IMR-90 (cell line): Measurements from ENCODE around the gene MPG. TPM values are rescaled to one million over a fixed set of nuclear protein-coding genes. Genes with fewer than 3 reads are reported as not detected.

Experiments used
- ATAC-seq: fragments of 200-7000 bp; cut with Tn5 transposase; 2 replicates; pipeline ENCODE4 v1.9.1; 2020; ENCODE audit warnings: low read depth, mild to moderate bottlenecking, moderate library complexity
- BruUV-seq: library from RNA; stranded (reverse); fragments of 400-500 nt; replicated peaks from 2 replicates; lab custom pipeline; 2021; lab: Mats Ljungman, UMichigan
- CTCF ChIA-PET: fragments of 300-600 bp; formaldehyde crosslinking; extraction: SDS; loops from one replicate; lab custom pipeline; 2021; ENCODE audit warnings: antibody characterized with exemption; lab: Yijun Ruan, JAX
- POLR2A ChIA-PET: fragments of 300-600 bp; sonication (Branson Sonifier 250); formaldehyde crosslinking; loops from one replicate; lab custom pipeline; 2022; ENCODE audit warnings: antibody characterized with exemption; ENCODE audit not compliant: unreplicated experiment; lab: Charles Lee
- DNase-seq: peaks from one replicate; pipeline ENCODE4 v3.0.0; 2013
- H2AFZ ChIP-seq: replicated peaks from 2 replicates; pipeline ENCODE3; 2013; ENCODE audit warnings: low read length, mild to moderate bottlenecking; ENCODE audit not compliant: poor library complexity
- H2AK5ac ChIP-seq: 2 replicates; pipeline ENCODE4 v1.6.1; 2013; ENCODE audit warnings: low read depth, low read length, inconsistent platforms
- H2AK9ac ChIP-seq: replicated peaks from 2 replicates; pipeline ENCODE3; 2013; ENCODE audit warnings: mild to moderate bottlenecking, low read depth, low read length, moderate library complexity; ENCODE audit not compliant: poor library complexity
- H2BK120ac ChIP-seq: 2 replicates; pipeline ENCODE4 v1.6.1; 2013; ENCODE audit warnings: low read depth, low read length, inconsistent platforms
- H2BK15ac ChIP-seq: 3 replicates; pipeline ENCODE4 v1.6.1; 2013; ENCODE audit warnings: low read depth, low read length, inconsistent platforms
- H2BK20ac ChIP-seq: 2 replicates; pipeline ENCODE4 v1.6.1; 2013; ENCODE audit warnings: low read depth, mild to moderate bottlenecking, inconsistent platforms, low read length, moderate library complexity
- H2BK5ac ChIP-seq: 2 replicates; pipeline ENCODE4 v1.6.1; 2013; ENCODE audit warnings: mild to moderate bottlenecking, low read depth, low read length, inconsistent platforms; ENCODE audit not compliant: poor library complexity, severe bottlenecking
- H3K14ac ChIP-seq: replicated peaks from 2 replicates; pipeline ENCODE4 v1.6.1; 2013; ENCODE audit warnings: low read depth, low read length, inconsistent platforms
- H3K18ac ChIP-seq: 2 replicates; pipeline ENCODE4 v1.6.1; 2013; ENCODE audit warnings: low read depth, low read length, control low read depth
- H3K23ac ChIP-seq: 2 replicates; pipeline ENCODE4 v1.6.1; 2013; ENCODE audit warnings: low read depth, low read length, inconsistent platforms
- H3K27ac ChIP-seq: 2 replicates; pipeline ENCODE4 v1.5.1; 2013; ENCODE audit warnings: mild to moderate bottlenecking, control low read depth, low read length; ENCODE audit not compliant: insufficient read depth
- H3K27me3 ChIP-seq: 2 replicates; pipeline ENCODE4 v1.6.1; 2013; ENCODE audit warnings: low read length; ENCODE audit not compliant: control insufficient read depth, insufficient read depth
- H3K36me3 ChIP-seq: 2 replicates; pipeline ENCODE4 v1.6.1; 2013; ENCODE audit warnings: low read length, mixed read lengths; ENCODE audit not compliant: control insufficient read depth, insufficient read depth
- H3K4ac ChIP-seq: 2 replicates; pipeline ENCODE4 v1.6.1; 2013; ENCODE audit warnings: low read depth, low read length, inconsistent platforms
- H3K4me1 ChIP-seq: 2 replicates; pipeline ENCODE4 v1.6.1; 2013; ENCODE audit warnings: low read length, mixed read lengths; ENCODE audit not compliant: control insufficient read depth, insufficient read depth
- H3K4me2 ChIP-seq: 2 replicates; pipeline ENCODE4 v1.6.1; 2013; ENCODE audit warnings: low read depth, mild to moderate bottlenecking, control low read depth, low read length, moderate library complexity
- H3K4me3 ChIP-seq: 2 replicates; pipeline ENCODE4 v1.5.1; 2013; ENCODE audit warnings: low read depth, mild to moderate bottlenecking, control low read depth, low read length, moderate library complexity; ENCODE audit not compliant: insufficient read depth
- H3K56ac ChIP-seq: 2 replicates; pipeline ENCODE4 v1.6.1; 2013; ENCODE audit warnings: low read length, inconsistent platforms; ENCODE audit not compliant: insufficient read depth; ENCODE audit errors: extremely low read depth
- H3K79me1 ChIP-seq, 2 experiments: 2 replicates each; pipeline ENCODE4 v1.6.1; 2013; ENCODE audit warnings: low read length in 2 of 2, inconsistent platforms in 1 of 2, low read depth in 1 of 2
- H3K9ac ChIP-seq: 2 replicates; pipeline ENCODE4 v1.6.1; 2013; ENCODE audit warnings: low read depth, low read length, control low read depth
- H3K9me1 ChIP-seq: 2 replicates; pipeline ENCODE4 v1.6.1; 2013; ENCODE audit warnings: low read length, inconsistent platforms; ENCODE audit not compliant: insufficient read depth
- H3K9me3 ChIP-seq: 2 replicates; pipeline ENCODE4 v1.6.1; 2013; ENCODE audit warnings: low read length; ENCODE audit not compliant: control insufficient read depth, insufficient read depth
- H4K20me1 ChIP-seq: 2 replicates; pipeline ENCODE4 v1.6.1; 2013; ENCODE audit warnings: low read length, inconsistent platforms; ENCODE audit not compliant: insufficient read depth
- H4K5ac ChIP-seq: 2 replicates; pipeline ENCODE4 v1.6.1; 2013; ENCODE audit warnings: mild to moderate bottlenecking, low read depth, low read length, control low read depth
- H4K8ac ChIP-seq, 2 experiments: 2 replicates each; pipeline ENCODE4 v1.6.1; 2013; ENCODE audit warnings: low read depth in 2 of 2, low read length in 2 of 2, control low read depth in 1 of 2, inconsistent platforms in 1 of 2
- H4K91ac ChIP-seq: 2 replicates; pipeline ENCODE4 v1.6.1; 2013; ENCODE audit warnings: low read depth, low read length, inconsistent platforms; ENCODE audit not compliant: insufficient read depth
- CHD1 ChIP-seq: IDR thresholded peaks from 2 replicates; pipeline ENCODE4 v1.6.1; 2012; ENCODE audit warnings: low read depth, low read length, improper control_type of control experiment
- WGBS, 2 experiments: methylation state at CpG; one replicate each; pipeline versions ENCODE4 v1.1.5 to v1.1.7; 2013; ENCODE audit warnings: missing lambda C conversion rate in 2 of 2; ENCODE audit not compliant: insufficient read length in 1 of 2; ENCODE audit errors: extremely low coverage in 2 of 2; 5-methylcytosine and 5-hydroxymethylcytosine counted together
- dilution Hi-C: fragments of 300-500 bp; cut with HindIII; formaldehyde crosslinking; loops from one replicate; pipeline ENCODE4 v1.14.3; 2018; ENCODE audit warnings: low sequenced_read_pairs; ENCODE audit not compliant: unreplicated experiment
- in situ Hi-C: fragments of 300-500 bp; cut with MboI; formaldehyde crosslinking; loops from 3 replicates; pipeline ENCODE4 v1.14.3; 2019; ENCODE audit warnings: low sequenced_read_pairs, inconsistent platforms, mixed read lengths
- intact Hi-C: fragments of 100-400 bp; cut with micrococcal nuclease; formaldehyde crosslinking; loops from 2 replicates; pipeline ENCODE4 v1.10.0; 2022
- polyA plus RNA-seq, 3 experiments: library from polyadenylated mRNA; depleted of rRNA; stranded (reverse); fragments of >200 nt; gene quantifications; 2 replicates each; pipeline ENCODE4 v1.2.3, GENCODE V29; 2012; ENCODE audit warnings: low replicate concordance in 1 of 3
- total RNA-seq: library from RNA; depleted of rRNA; stranded (reverse); fragments of >200 nt; gene quantifications from 2 replicates; pipeline ENCODE4 v1.2.3, GENCODE V29; 2012

MPG gene
- total and polyA plus RNA-seq, 2 of the 4 experiments (the other 2 are of a cell fraction): 66.7 to 135 TPM

DNA sequence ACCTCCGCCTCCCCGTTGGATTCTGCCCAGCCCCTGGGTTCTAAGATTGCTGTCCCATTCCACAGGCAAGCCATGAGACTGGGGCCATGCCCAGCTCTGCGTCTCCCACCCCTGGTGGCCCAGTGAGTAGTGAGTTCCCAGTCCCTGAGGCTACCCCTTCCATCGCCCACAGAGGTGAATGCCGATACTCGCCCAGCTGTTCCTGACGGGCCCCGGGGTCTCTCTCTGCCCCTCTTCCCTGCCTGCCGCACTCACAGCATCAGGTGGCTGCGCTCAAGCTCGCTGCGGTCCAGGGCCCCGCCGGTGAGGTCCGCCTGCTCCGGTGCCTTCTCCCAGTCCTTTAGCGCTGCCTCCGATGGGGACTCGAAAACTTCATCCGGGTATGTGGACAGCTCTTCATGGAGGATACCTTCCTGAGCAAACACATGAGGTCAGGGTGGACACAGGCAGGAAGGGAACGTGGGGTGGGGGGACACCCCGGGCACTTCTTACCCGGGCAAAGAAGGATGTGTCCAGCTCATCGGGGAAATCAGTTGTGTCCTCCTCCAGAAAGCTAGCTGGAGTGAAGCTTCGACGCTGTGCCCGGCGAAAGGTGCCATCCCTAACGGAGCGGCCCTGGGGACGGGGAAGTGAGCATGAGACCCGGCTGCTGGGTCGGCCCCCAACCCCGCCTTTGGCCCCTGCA is 15.6 kb upstream of the MPG start:
- ChIA-PET POLR2A (no interaction called here), CTCF (interaction anchor here (1.0 to 1.1 kb wide), 2 partner anchors 32 to 35 kb away, joined by 3 to 5 read pairs; no protein-coding TSS in a partner anchor)
- Histone ChIP-seq H4K91ac (no peak overlapping the region), H3K27ac (no peak overlapping the region), H4K8ac (no peak overlapping the region), H2BK5ac (no peak overlapping the region), H3K4me2 (no peak overlapping the region), H3K9ac (no peak overlapping the region), H2AK9ac (no peak overlapping the region), H3K4me1 (peaks cover 12% of the 10 kb centered on the region; the same call in 1 of the 2 replicates), H3K4ac (no peak overlapping the region), H3K4me3 (no peak overlapping the region), H3K9me3 (no peaks in the 10 kb centered on the region), H3K23ac (no peak overlapping the region), H2AFZ (no peak overlapping the region), H3K56ac (no peak overlapping the region), H3K14ac (no peak overlapping the region), H3K27me3 (no peaks in the 10 kb centered on the region), H3K36me3 (peaks cover 72% of the 10 kb centered on the region), H2BK20ac (no peak overlapping the region), H3K9me1 (no peaks in the 10 kb centered on the region), H3K18ac (no peak overlapping the region), H2BK15ac (no peak overlapping the region), H2AK5ac (no peak overlapping the region), H4K20me1 (peaks cover 69% of the 10 kb centered on the region), H3K79me1 (peaks cover 23 to 62% of the 10 kb centered on the region in 2 experiments), H2BK120ac (no peak overlapping the region), H4K5ac (no peak overlapping the region)
- intact Hi-C loops: no loop called here
- no peak for TF ChIP-seq CHD1
- no peak for DNase-seq
- in situ Hi-C loops: no loop called here
- dilution Hi-C loops: no loop called here
- BruUV-seq: no TSS peak
- WGBS, 2 experiments: 95% methylated on average over 29 of the region's 34 CpGs; no CpG with 5 or more reads in 1 of the 2 experiments
- no peak for ATAC-seq
